Endothelial cell of umbilical vein (primary cell): ENCODE measurements around the gene TRIM71.
"Not testable (repeated sequence)": the region's sequence is repeated elsewhere in the genome, so short reads cannot be mapped to it uniquely, and the experiment has no call there.

Source experiments
- CTCF ChIP-seq, 2 donors: IDR thresholded peaks; 1 replicate in 1 of 2; 2 replicates in 1 of 2; pipeline ENCODE4 v1.5.1; 2011; ENCODE audit warnings: low read length in 2 of 2, mild to moderate bottlenecking in 2 of 2, moderate library complexity in 2 of 2, control low read depth in 1 of 2, inconsistent platforms in 1 of 2, low read depth in 1 of 2; ENCODE audit not compliant: insufficient read depth in 1 of 2; ENCODE audit errors: extremely low read depth in 1 of 2
- FOS ChIP-seq: IDR thresholded peaks from 2 replicates; pipeline ENCODE4 v1.6.1; 2011; ENCODE audit warnings: mild to moderate bottlenecking, low read length, moderate library complexity, borderline replicate concordance; ENCODE audit not compliant: insufficient read depth
- MAX ChIP-seq: IDR thresholded peaks from 2 replicates; pipeline ENCODE4 v1.6.1; 2011; ENCODE audit not compliant: insufficient read depth, insufficient read length
- POLR2A ChIP-seq: IDR thresholded peaks from 2 replicates; pipeline ENCODE4 v1.6.1; 2012; ENCODE audit warnings: low read depth, mild to moderate bottlenecking, control low read depth, low read length
- POLR2AphosphoS5 ChIP-seq: IDR thresholded peaks from 2 replicates; pipeline ENCODE4 v1.6.1; 2012; ENCODE audit warnings: low read depth, mild to moderate bottlenecking, control low read depth, low read length, moderate library complexity; ENCODE audit not compliant: insufficient read depth

GRCh38 chr3:32796384-32796950 lies 21.3 kb upstream of the TRIM71 start:
- TF ChIP-seq POLR2A; CTCF (IDR thresholded peaks at IDR 0.05; ENCODE audit: extremely low read depth in 1 of 2, insufficient read depth in 1 of 2, low read depth in 1 of 2, low read length in 2 of 2); POLR2AphosphoS5; FOS; MAX: not testable (repeated sequence)
